Breast epithelium (tissue), 3 donors: ENCODE results near the gene FSHR.

Experiments used
- CTCF ChIP-seq, 3 donors: fragments of 450-650 bp; IDR thresholded peaks; one replicate each; pipeline ENCODE4 v1.5.1; 2016 to 2017; ENCODE audit warnings: antibody characterized with exemption in 3 of 3, mild to moderate bottlenecking in 3 of 3, moderate library complexity in 3 of 3
- POLR2A ChIP-seq: fragments of 450-650 bp; IDR thresholded peaks from one replicate; pipeline ENCODE4 v1.6.1; 2016; ENCODE audit warnings: antibody characterized with exemption, mild to moderate bottlenecking, moderate library complexity
- POLR2AphosphoS5 ChIP-seq, 3 donors: sonication (generic); formaldehyde crosslinking; IDR thresholded peaks; one replicate each; pipeline ENCODE4 v1.6.1; 2017; ENCODE audit warnings: antibody characterized with exemption in 3 of 3

- TF ChIP-seq CTCF (IDR thresholded peaks at IDR 0.05) (no peak), POLR2AphosphoS5 (IDR thresholded peaks at IDR 0.05) (no peak), POLR2A (no peak)
Observed at GRCh38 chr2:49041061-49041460, 113.3 kb downstream of the FSHR start.
